NCI-H446 (cell line): ENCODE results near the gene PTGS1.
"Not testable (repeated sequence)": the region's sequence is repeated elsewhere in the genome, so short reads cannot be mapped to it uniquely, and the experiment has no call there.

Source experiments
- DNase-seq, 2 experiments: peaks; one replicate each; lab custom pipeline; 2025; lab: John Stamatoyannopoulos, UW

PTGS1 gene

DNA sequence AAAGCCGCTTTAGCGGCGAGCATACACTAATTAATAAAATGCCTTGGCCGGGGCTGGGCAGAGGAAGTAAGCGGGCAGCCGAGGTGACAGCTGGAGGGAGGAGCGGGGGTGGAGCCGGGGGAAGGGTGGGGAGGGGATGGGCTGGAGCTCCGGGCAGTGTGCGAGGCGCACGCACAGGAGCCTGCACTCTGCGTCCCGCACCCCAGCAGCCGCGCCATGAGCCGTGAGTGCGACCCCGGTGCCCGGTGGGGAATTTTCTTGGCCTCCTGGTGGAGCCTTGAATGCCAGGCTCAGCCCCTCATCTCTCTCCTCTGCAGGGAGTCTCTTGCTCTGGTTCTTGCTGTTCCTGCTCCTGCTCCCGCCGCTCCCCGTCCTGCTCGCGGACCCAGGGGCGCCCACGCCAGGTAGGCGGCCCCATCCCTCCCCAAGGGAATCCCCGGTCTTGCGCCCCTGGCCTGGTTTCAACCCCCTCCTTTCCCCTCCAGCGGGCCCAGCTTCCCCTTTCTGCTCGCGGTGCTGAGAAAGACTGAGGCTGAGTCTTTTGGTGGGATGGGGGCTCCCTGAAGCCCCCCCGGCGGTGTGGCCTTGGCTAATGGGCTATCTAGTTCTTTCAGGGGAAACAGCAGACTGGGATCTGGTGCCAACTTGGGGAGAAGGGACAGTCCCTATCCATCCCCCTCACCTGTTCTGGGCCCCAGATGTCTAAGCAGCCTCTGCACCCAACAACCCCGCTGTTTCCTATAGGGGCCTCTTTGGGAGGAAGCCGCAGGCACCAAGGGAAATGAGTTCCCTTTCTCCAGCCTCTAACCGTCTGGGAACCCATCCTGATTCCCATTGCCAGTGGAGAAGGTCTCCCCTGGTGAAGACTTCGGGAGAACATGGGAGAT, at the start of gene PTGS1:
Gene PTGS1 (plus strand): TSS at position 156 of the 887 bp plus-strand sequence. CDS start 61 bp downstream, at position 217.
- no peak for DNase-seq

DNA sequence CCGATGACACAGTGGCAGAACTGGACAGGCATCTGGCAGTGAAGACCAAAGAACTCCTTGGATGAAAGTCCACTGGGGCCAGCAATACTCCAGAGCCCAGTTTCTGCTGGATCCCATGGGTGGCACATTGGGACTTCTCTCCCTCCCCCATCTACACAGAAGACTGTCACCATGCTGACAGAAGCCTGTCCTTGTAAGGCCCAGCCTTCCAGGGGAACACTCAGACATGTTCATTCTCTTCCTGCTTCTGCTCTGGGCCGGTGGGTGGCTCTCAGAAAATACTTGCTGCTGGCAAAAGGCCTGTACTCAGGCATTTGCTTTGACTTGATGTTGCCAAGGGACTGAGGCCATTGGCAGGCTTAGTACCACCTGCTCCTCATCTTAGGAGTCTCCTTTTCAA, 48.3 kb upstream of the PTGS1 start:
- peak in 1 of 2 experiments; percentile 47 for DNase-seq

DNA sequence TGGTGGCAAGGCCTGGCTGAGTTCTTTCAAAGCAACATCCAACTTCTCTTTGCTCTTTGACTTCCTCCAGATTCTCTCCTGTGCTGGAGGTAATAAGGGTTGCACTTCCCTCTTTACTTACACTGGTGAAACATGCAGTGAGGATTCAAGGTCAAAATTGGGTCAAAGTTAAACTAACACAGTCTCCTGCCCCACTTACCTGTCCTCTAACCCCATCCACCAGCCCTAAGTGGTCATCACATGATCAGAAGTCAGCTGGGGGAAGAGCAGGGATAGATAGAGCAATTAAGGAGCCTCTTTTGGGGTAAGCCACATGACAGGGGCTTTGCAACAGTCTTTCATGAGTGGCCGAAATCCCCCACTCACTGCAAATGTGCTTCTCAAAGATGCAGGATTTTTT, 46.2 kb upstream of the PTGS1 start:
- not testable (repeated sequence) for DNase-seq

DNA sequence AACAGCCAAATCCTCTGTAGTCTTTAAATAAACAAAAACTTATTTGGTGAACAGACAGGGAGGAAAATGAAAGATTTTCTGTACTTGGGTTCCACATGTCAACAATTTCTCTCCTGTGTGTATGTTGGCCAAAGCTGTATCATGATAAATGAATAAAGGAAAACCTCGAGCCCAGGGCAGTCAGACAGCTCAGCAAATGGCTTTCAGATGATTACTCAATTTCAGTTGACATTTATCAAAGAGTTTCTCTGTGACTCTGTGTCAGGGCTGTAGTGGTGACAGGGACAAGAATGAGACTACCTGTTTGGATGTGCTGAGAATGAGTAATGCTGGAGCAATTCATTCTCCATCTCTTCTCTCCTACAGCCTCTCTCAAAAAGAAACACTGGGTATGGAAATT, 45.7 kb upstream of the PTGS1 start:
- DNase-seq = no peak

DNA sequence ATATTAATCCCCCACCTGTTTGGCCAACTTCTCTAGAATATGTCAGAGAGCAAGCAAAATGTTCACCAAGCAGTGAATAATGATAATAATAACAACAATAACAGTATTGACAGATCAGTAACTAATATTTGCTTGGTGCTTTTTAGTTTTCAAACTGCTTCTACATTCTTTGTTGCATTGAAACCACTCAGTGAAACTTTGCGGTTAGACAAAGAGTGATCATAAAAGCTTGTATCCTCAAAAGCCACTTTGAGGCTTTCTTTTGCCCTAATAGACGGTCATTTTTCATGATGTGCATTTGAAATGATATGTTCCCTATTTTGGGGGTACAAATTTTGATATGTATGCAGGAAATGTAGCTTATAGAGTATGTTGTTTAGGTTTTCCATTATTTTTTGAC, 43.6 kb upstream of the PTGS1 start:
- no peak for DNase-seq

DNA sequence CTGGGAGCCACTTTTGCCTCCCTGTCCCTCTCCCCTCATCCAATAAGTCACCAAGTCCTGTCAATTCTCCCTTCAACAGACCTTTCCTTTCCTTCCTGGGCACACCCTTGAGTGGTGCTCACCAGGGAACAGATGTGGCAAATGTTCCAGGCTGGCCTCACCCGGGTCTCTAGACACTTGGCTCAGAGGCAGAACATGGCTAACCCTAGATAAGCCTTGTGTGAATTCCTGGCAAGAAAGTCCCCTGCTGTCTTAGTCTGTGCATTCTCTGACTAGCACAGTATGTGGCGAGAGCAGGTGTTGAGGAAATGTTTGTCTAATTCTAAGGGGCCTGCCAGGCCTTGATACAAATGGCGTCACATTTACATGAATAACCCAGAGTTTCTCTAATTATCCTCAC, 41.2 kb upstream of the PTGS1 start:
- no peak for DNase-seq

DNA sequence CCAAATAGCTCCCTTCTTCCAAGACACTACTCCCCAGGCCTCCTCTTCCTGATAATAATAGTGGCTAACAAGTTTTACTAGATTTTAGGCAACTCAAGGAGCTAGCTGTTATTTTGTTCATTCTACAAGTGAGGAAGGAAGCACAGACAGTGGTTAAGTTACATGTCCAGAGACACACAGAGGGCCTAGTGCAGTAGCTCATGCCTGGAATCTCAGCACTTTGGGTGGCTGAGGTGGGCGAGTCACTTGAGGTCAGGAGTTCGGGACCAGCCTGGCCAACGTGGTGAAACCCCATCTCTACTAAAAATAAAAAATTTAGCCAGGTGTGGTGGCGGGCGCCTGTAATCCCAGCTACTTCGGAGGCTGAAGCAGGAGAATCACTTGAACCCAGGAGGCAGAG, 40.4 kb upstream of the PTGS1 start:
- not testable (repeated sequence) for DNase-seq

DNA sequence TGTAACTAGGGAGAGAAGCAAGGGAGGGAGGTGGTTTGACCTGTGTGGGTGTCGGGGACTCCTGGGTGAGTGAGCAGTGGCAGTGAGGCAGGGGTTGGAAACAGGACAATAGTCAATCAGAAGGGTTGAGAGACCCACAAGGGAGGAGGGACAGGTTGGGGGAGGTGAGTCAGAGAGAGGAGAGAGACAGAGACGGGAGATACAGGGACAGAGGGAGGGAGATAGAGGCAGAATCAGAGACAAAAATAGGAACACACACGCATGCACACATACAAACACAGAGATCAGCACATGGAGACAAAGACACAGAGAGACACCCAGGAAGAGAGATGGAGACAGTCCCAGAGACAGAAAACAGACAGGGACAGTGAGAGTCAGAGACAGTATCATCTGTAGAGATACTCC, 39.3 kb upstream of the PTGS1 start:
- no peak for DNase-seq

DNA sequence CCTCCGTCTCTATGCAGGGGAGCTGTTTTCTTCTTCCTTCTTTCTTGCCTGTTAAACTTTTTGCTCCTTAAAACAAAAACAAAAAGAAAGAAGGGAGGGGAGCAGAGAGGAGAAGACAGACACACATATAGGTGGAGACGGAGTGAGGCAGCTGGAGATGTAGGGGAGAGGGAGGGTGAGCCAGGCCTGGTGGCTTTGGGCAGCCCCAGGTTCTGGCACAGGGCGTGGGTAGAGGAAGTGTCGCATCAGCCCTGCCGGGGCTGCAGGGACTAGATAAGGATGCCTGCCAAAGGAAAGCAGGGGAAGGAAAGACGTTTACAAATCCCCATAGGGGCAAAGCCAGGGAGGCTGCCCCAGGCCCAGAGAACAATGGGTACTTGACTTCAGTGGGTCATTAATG, 38.7 kb upstream of the PTGS1 start:
- no peak for DNase-seq

DNA sequence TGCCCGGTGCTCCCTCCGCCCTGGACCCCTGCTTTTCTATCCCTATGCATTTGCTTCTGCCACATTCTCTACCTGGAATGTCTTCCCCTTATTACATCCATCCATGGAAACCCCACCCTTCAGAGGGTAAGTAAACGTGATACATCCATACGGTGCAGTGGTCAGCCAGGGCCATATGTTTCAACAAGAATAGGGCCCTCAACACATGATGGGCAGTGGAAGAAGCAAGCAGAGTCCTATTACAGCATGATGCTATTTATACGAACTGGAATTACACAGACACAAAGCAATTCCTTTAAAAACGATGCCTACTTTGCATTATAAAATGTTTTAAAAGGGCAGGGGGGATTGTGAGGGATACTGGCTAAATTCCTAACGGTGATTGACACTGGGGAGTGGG, 38.2 kb upstream of the PTGS1 start:
- no peak for DNase-seq

DNA sequence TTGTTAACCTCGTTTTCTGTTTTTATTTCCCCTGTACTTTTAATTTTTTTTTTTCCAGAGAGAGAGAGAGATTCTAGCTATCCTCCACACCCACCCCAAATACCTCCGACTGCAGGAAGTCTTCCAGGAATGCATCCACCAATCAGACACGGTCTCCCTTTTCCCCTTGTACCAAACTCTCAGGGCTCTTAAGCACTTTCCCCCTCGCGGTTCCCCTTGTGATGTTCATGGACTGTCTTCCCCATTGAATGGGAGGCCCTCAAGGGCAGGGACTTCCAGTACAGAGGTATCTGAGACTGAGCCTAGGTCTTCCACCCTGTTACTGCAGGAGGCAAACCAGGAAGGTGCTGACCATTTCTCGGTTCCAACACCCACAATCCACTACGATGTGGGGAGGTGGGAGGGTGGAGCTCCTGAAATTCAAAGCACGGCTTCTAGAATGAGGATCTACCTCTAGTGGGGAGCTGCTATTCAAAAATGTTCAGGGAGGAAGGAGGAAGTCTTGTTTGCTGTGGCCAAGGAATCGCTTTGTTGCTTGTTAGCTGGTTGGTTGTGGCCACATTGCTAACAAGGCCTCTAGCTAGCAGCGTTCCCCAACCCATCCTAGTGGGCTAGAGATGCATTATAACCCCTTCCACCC, 37.5 kb upstream of the PTGS1 start:
- no peak for DNase-seq

DNA sequence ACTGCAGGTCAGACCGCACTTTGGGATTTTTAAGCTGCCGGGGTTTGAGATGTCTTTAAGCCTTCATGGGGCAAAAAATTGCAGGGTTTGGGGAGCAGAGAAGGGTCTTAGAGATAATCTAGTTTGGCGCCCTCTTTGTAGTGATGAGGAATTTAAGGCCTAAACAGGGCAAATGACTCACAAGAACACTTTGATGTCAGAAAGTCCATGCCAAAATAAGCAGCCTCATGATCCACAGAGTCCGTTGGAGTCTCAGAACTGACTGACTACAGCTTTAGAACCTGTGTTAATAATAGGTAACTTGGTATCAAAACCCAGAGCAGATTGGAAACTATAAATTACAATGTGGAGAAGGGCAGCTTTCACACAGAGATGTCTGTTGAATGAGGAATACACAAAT, 35.9 kb upstream of the PTGS1 start:
- DNase-seq = no peak

DNA sequence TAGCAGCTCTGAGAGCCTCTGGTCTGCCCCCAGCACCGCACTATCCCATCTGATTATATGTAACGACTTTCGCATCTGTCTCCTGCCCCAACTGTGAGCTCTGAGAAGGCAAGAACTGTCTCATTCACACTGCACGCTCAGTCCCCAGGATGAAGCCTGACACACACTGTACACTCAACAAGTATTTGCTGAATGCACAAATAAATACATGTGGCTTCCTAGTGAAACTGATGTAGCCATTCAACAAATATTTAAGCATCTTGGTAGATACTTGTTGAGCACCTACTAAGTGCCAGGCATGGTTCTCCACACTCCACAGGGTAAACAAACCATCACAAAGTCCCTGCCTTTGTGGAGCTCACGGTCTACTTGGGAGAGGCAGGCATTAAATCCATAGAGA, 34.6 kb upstream of the PTGS1 start:
- DNase-seq = no peak

DNA sequence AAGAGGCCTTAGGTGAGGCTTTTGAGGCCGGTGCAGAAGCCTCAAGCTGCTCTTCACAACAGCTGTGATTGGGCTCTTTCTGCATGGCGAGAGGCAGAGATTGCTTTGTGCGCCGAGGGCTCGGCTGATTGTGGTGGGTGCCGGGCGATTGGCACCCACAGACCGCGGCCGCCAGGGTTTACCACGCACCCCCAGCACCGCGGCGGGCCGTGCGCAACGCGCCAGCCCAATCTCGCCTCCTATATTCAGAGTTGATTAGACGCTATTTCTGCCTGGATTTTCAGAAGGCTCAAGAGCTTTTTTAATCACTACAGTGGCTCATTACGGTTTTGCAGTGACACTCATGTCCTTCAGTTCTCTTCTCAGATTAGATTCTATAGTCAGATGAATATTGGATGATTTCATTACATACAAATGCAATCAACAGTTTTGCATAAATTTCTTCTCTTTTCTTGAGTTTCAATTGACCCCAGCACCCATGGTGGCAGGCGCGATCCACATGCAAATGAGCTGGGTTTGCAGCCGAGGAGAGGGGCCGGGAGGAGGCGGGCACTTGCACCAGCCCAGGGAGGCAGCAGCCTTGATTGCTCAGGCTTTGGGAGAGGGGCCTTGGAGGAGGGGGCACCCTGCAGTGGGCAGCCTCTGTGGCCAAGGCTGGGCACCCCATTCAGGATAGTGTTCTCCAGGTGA, 33.8 kb upstream of the PTGS1 start:
- DNase-seq = no peak

DNA sequence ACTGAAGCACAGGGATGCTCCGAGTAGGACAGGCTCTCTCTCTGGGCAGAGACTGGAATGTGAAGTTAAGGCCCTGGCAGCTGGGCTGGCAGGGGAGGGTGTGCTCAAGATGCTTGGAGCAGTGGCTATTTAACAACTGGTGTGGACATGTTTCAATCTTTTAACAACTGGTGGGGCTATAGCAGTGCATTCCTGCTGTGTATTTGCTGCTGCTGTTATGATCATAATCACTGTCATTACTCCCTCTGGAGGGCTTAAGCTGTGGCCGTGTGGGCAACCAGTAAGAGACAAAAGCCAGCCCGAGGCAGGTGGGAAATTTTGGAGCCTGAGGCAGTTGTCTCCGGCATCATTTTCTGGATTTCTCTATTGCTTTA, 33.3 kb upstream of the PTGS1 start:
- DNase-seq = no peak

DNA sequence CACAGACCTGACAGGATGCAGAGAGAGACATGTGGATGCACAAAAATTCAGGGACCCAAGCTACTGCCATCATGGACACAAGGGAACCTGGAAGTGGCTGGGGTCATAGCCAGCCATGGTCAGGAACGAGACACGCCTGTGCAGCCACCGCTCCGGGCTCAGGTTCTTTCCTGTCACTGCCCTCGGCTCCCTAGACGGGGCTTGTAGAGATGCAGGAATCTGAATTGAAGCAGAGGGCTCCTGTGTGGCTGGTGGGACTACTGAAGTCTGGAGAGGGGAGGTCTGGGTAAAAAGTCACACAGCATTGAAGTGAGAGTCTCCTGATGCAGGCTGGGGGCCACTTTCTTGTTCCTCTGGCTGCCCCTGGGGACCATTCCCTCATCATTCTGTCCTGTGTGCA, 32.3 kb upstream of the PTGS1 start:
- no peak for DNase-seq

DNA sequence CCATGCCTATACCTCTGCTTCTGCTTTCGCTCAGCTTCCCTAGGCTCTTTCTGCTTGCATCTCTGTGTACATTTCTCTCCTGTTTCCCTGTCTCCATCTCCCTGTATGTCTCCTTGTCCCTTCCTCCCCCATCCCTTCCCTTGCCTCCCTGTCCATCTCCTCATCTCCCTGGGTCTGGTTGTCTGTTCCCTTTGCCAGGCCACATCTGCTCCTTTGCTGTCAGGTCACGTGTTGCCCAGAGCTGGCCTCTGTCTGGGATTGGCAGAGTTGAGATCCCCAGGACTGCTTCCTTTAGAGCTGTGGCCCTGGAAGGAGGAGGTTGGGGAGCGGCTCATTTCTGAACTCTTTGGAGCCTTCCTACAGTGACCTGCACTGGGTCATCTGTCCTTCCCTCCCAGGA, 31.8 kb upstream of the PTGS1 start:
- no peak for DNase-seq

DNA sequence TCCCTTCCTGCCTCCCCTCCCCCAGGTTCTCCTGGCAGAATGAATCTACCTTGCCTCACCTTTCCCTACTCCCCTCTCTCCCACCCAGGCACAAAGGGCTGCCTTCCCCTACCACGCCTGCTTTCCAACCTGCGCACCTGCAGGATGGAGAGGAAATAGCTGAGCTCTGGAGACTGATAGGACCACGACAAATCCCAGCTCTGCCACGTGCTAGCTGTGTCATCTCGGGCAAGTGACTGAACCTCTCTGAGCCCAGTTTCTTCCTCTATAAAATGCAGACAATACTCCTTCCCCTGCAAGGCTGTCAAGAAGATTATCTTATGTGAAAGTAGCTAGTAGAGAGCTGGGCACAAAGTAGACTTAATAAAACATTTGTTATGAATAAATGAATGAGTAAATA, 31.2 kb upstream of the PTGS1 start:
- no peak for DNase-seq

DNA sequence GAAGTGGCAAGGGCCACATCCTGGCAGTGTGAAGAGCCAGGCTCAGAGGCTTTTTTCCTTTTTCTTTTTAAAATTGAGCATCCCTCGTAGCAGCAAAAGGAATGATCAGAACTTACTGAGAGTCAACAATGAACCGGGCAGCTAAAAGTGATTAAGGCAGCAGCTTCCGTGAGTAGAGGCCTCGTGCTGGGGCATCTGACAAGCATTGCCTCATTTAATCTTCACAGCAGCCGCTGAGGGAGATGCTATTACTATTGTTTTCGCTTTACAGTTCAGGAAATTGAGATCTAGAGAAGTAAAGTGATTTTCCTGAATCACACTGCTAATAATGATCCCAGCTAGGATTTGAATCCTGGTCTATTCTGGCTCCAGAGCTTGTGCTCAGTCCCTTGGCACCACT, 30.7 kb upstream of the PTGS1 start:
- DNase-seq = no peak

DNA sequence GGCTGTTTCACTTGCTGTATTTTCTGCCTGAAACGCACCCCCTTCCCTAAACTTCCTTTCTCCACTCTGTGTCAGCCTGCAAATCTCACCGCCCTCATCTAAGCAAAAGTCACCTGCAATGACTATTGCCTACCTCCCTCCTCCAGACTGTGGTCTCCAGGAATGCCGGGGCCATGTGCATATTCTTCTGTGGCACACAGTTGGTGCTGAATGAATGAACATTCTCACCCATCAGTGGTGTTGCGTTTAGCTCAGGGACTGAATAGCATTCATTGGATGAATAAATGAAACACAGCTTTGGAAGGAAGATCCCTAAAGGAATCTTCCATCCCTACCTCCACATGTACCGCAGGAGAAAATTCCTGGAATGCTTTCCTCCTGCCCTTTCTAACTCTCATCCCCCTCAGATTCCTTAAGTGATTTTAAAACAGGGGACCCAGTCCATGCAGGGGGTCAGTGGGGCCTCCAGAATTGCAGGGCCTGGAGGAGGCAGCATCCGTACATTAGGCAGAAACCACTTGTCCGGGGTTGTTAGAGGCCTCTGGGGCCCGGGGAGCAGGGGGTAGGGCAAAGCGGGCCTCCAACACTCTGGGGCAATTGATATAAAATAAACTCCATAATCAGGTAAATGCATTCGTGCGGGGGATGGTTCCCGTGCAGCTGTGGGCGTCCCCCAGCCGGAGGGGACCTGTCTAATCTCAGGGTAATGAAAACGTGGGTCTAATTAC, 28.3 kb upstream of the PTGS1 start:
- DNase-seq = no peak

DNA sequence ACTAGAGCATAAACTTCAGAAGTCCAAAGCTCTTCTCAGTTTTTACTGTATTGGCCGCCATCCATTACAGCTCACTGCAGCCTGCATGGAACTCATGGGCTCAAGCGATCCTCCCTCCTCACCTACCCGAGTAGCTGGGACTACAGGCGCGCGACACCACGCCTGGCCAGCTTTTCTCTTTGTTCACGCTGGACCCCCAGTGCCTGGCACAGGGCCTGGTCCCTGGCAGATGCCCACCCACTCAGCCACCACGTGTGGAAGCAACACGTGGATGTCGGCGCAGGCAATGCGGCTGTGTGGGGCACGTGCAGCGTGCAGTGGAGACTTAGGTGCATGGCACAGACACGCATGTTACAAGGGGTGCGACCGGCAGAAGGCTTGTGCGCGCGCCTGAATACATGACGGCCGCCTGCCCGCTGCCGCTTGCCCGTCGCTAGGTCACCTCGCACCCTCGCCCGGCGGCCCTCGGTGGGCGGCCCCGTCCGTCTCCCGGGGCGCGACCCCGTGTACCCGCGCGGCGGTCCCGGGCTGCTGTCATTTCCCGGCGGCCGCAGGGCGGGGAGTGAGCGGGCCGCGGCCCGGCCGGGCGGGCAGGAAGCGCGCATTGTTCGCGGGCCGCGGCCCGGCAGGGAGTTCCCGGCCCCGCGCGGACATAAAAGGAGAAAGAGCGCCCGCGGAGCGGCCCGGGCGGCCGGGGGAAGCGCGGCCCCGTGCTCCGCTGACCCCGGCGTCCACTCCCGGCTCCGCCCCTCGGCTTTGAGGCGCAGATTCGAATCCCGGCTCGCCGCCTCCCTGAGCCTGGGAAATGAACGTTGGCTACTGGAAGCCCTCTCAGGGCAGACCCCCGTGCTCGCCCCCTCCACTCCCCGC, 24.1 kb upstream of the PTGS1 start:
- DNase-seq = no peak
